ENCODE measurements around the gene ZDHHC14.
"Not testable (repeated sequence)": the region's sequence is repeated elsewhere in the genome, so short reads cannot be mapped to it uniquely, and the experiment has no call there.

ZDHHC14 gene

GRCh38 chr6:157695301-157696040 lies 314.5 kb downstream of the ZDHHC14 start:
- H3K4me2 ChIP-seq (ENCODE audit: low read depth, low read length, poor library complexity, severe bottlenecking): no peak overlapping the region
- no peak overlapping the region for H3K4me3 ChIP-seq (ENCODE audit: insufficient read depth, low read length, poor library complexity, severe bottlenecking)
- no peaks in the 10 kb centered on the region for H3K9me3 ChIP-seq (ENCODE audit: insufficient read depth, low read length)
- no peaks in the 10 kb centered on the region for H3F3A ChIP-seq (ENCODE audit: insufficient read depth)
- H3K9ac ChIP-seq (ENCODE audit: low read length): no peak overlapping the region
- no peak overlapping the region for H2AFZ ChIP-seq (ENCODE audit: low read depth, low read length, severe bottlenecking)
- H4K20me1 ChIP-seq (ENCODE audit: low read depth, low read length): no peaks in the 10 kb centered on the region
- no peaks in the 10 kb centered on the region for H3K36me3 ChIP-seq (ENCODE audit: low read length)
- H3K27ac ChIP-seq (ENCODE audit: low read depth, low read length): no peak overlapping the region
- TF ChIP-seq EZH2phosphoT487 (conservative IDR thresholded peaks at IDR 0.05; ENCODE audit: low read length) (no peak), CTCF (IDR thresholded peaks at IDR 0.05; ENCODE audit: insufficient read depth, low read length, poor library complexity, severe bottlenecking) (no peak)
- no peaks in the 10 kb centered on the region for H3K9me2 ChIP-seq (replicated peaks; ENCODE audit: insufficient read depth, low read length)
- H3K79me2 ChIP-seq (ENCODE audit: insufficient read depth, low read length): no peaks in the 10 kb centered on the region
- no peaks in the 10 kb centered on the region for H3K27me3 ChIP-seq (ENCODE audit: low read length)

GRCh38 chr6:157699777-157700636 lies 319.0 kb downstream of the ZDHHC14 start:
- Histone ChIP-seq H3K9me2 (replicated peaks; ENCODE audit: insufficient read depth, low read length) (no peaks in the 10 kb centered on the region), H3K9me3 (ENCODE audit: insufficient read depth, low read length) (no peaks in the 10 kb centered on the region), H3K36me3 (ENCODE audit: low read length) (no peaks in the 10 kb centered on the region), H4K20me1 (ENCODE audit: low read depth, low read length) (no peaks in the 10 kb centered on the region), H3K27me3 (ENCODE audit: low read length) (no peaks in the 10 kb centered on the region), H3K79me2 (ENCODE audit: insufficient read depth, low read length) (no peaks in the 10 kb centered on the region), H3K27ac (ENCODE audit: low read depth, low read length) (no peak overlapping the region), H3F3A (ENCODE audit: insufficient read depth) (no peaks in the 10 kb centered on the region), H3K9ac (ENCODE audit: low read length) (no peak overlapping the region), H2AFZ (ENCODE audit: low read depth, low read length, severe bottlenecking) (no peak overlapping the region), H3K4me3 (ENCODE audit: insufficient read depth, low read length, poor library complexity, severe bottlenecking) (no peak overlapping the region), H3K4me2 (ENCODE audit: low read depth, low read length, poor library complexity, severe bottlenecking) (no peak overlapping the region)
- no peak for TF ChIP-seq EZH2phosphoT487 (conservative IDR thresholded peaks at IDR 0.05; ENCODE audit: low read length)
- no peak for TF ChIP-seq CTCF (IDR thresholded peaks at IDR 0.05; ENCODE audit: insufficient read depth, low read length, poor library complexity, severe bottlenecking)

GRCh38 chr6:157706351-157706750 lies 325.4 kb downstream of the ZDHHC14 start:
- not testable (repeated sequence) for H3K36me3 ChIP-seq (ENCODE audit: low read length); H3K9me2 ChIP-seq (replicated peaks; ENCODE audit: insufficient read depth, low read length); H4K20me1 ChIP-seq (ENCODE audit: low read depth, low read length); H3K9me3 ChIP-seq (ENCODE audit: insufficient read depth, low read length); H2AFZ ChIP-seq (ENCODE audit: low read depth, low read length, severe bottlenecking); H3K9ac ChIP-seq (ENCODE audit: low read length); H3F3A ChIP-seq (ENCODE audit: insufficient read depth); H3K79me2 ChIP-seq (ENCODE audit: insufficient read depth, low read length); H3K27ac ChIP-seq (ENCODE audit: low read depth, low read length); H3K4me3 ChIP-seq (ENCODE audit: insufficient read depth, low read length, poor library complexity, severe bottlenecking); H3K4me2 ChIP-seq (ENCODE audit: low read depth, low read length, poor library complexity, severe bottlenecking); H3K27me3 ChIP-seq (ENCODE audit: low read length)

GRCh38 chr6:157706883-157707282 lies 325.9 kb downstream of the ZDHHC14 start:
- Histone ChIP-seq H3F3A (ENCODE audit: insufficient read depth) (no peaks in the 10 kb centered on the region), H3K4me2 (ENCODE audit: low read depth, low read length, poor library complexity, severe bottlenecking) (no peak overlapping the region), H3K9ac (ENCODE audit: low read length) (no peak overlapping the region), H3K9me2 (replicated peaks; ENCODE audit: insufficient read depth, low read length) (no peaks in the 10 kb centered on the region), H3K9me3 (ENCODE audit: insufficient read depth, low read length) (no peaks in the 10 kb centered on the region), H3K36me3 (ENCODE audit: low read length) (no peaks in the 10 kb centered on the region), H2AFZ (ENCODE audit: low read depth, low read length, severe bottlenecking) (no peak overlapping the region), H3K4me3 (ENCODE audit: insufficient read depth, low read length, poor library complexity, severe bottlenecking) (no peak overlapping the region), H3K79me2 (ENCODE audit: insufficient read depth, low read length) (no peaks in the 10 kb centered on the region), H3K27ac (ENCODE audit: low read depth, low read length) (no peak overlapping the region), H3K27me3 (ENCODE audit: low read length) (no peaks in the 10 kb centered on the region), H4K20me1 (ENCODE audit: low read depth, low read length) (no peaks in the 10 kb centered on the region)
- TF ChIP-seq CTCF (IDR thresholded peaks at IDR 0.05; ENCODE audit: insufficient read depth, low read length, poor library complexity, severe bottlenecking) (no peak), EZH2phosphoT487 (conservative IDR thresholded peaks at IDR 0.05; ENCODE audit: low read length) (no peak)
